ENCODE data around the gene TXNRD1. TPM values are rescaled to one million over a fixed set of nuclear protein-coding genes. Genes with fewer than 3 reads are reported as not detected.

Gene TXNRD1
- polyA plus RNA-seq, 4 donors = 29.3 to 64.2 (median 49.2) TPM

DNA sequence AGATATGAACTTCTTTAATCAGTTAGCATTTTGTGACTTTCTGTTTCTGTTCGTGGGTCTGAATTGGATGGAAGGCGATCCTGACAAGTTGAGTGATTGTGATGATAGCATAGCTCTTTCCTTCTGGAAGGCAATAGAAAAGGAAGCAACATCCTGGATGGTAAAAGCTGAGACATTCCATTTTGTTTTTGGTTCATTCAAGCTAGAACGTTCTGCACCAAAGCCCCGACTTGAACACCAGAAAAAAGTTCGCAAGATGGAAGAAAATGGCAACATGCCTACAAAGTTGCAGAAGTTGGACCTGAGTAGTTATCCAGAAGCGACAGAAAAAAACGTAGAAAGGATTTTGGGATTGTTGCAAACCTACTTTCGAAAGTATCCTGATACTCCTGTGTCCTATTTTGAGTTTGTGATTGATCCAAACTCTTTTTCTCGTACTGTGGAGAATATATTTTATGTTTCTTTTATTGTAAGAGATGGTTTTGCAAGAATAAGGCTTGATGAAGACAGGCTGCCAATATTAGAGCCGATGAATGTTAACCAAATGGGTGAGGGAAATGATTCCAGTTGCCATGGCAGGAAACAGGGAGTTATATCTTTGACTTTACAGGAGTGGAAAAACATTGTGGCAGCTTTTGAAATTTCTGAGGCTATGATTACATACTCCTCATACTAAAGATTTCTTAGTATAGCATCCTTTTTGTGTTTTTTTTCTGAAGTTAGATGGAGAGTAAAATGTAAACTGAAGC lies 88.9 kb downstream of the TXNRD1 start:
- Histone ChIP-seq H3K4me1 (ENCODE audit: control insufficient read depth in 3 of 3, insufficient read depth in 2 of 3, low read depth in 1 of 3, low read length in 2 of 3) (peaks cover 0 to 12% (median 11%) of the 10 kb centered on the region in 3 donors), H3K4me3 (ENCODE audit: low read depth in 1 of 3, low read length in 3 of 3) (peak overlapping the region in 2 of 3 donors; percentile 50 to 61), H3K27me3 (ENCODE audit: control insufficient read depth in 3 of 3, insufficient read depth in 3 of 3, low read length in 3 of 3) (no peaks in the 10 kb centered on the region), H3K36me3 (ENCODE audit: control insufficient read depth in 3 of 3, insufficient read depth in 2 of 3, low read depth in 1 of 3, low read length in 3 of 3) (peaks cover 0 to 3% (median 0%) of the 10 kb centered on the region in 3 donors), H3K27ac (ENCODE audit: low read depth in 1 of 3, low read length in 2 of 3) (peak overlapping the region in 2 of 3 donors; percentile 27 to 88), H3K9me3 (ENCODE audit: control insufficient read depth in 2 of 2, insufficient read depth in 1 of 2, low read depth in 1 of 2, low read length in 1 of 2) (no peaks in the 10 kb centered on the region)
- FAIRE-seq (no peak), DNase-seq (no peak)
- 82 to 84% (median 83%) methylated on average over 10 of the region's 10 CpGs for WGBS, 3 donors

DNA sequence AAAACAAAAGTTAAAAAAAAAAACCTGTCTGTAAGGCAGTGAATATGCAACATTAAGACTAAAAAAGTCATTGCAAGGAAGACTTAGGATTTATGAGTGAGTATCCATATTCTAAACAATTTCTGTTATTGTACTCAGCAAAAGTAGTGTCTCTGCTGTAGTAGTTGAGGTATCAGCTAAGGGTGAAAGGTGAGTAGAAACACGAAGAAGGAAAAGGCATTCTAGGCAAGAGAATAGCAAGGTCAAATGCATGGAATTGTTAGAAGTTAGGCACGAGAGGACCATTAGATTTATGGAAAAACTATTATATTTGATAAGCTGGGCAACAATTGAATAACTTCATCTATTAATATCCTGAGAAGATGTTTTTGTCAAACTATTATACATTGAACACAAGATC lies 89.8 kb downstream of the TXNRD1 start:
- peaks cover 0 to 12% (median 11%) of the 10 kb centered on the region in 3 donors for H3K4me1 ChIP-seq (ENCODE audit: control insufficient read depth in 3 of 3, insufficient read depth in 2 of 3, low read depth in 1 of 3, low read length in 2 of 3)
- H3K4me3 ChIP-seq (ENCODE audit: low read depth in 1 of 3, low read length in 3 of 3) = no peak overlapping the region
- peaks cover 0 to 3% (median 0%) of the 10 kb centered on the region in 3 donors for H3K36me3 ChIP-seq (ENCODE audit: control insufficient read depth in 3 of 3, insufficient read depth in 2 of 3, low read depth in 1 of 3, low read length in 3 of 3)
- WGBS, 3 donors = 80 to 89% (median 88%) methylated on average over 2 of the region's 2 CpGs
- FAIRE-seq = no peak
- no peak overlapping the region for H3K27ac ChIP-seq (ENCODE audit: low read depth in 1 of 3, low read length in 2 of 3)
- no peaks in the 10 kb centered on the region for H3K9me3 ChIP-seq (ENCODE audit: control insufficient read depth in 2 of 2, insufficient read depth in 1 of 2, low read depth in 1 of 2, low read length in 1 of 2)
- H3K27me3 ChIP-seq (ENCODE audit: control insufficient read depth in 3 of 3, insufficient read depth in 3 of 3, low read length in 3 of 3) = no peaks in the 10 kb centered on the region
- DNase-seq = no peak

DNA sequence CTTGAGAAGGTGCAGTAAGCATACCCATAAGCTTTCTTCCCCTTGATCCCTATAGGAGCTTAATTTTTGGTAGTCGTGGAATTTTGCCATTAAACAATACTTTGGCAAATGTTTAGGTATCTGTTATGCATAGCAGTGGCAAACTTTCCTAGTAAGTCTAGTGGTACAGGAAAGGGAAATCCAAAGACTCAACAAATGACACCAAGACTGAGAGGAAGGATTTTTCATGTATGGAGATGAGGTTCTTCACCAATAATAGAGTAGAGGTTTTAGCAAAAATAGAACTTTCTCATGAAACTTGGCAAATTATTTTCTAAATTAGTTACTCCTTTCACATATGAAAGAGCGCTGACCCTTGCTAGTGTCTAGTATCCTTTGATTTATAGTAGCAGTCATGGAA lies 90.8 kb downstream of the TXNRD1 start:
- Histone ChIP-seq H3K9me3 (ENCODE audit: control insufficient read depth in 2 of 2, insufficient read depth in 1 of 2, low read depth in 1 of 2, low read length in 1 of 2) (no peaks in the 10 kb centered on the region), H3K4me3 (ENCODE audit: low read depth in 1 of 3, low read length in 3 of 3) (no peak overlapping the region), H3K4me1 (ENCODE audit: control insufficient read depth in 3 of 3, insufficient read depth in 2 of 3, low read depth in 1 of 3, low read length in 2 of 3) (peaks cover 0 to 12% (median 11%) of the 10 kb centered on the region in 3 donors), H3K36me3 (ENCODE audit: control insufficient read depth in 3 of 3, insufficient read depth in 2 of 3, low read depth in 1 of 3, low read length in 3 of 3) (peaks cover 0 to 5% (median 2%) of the 10 kb centered on the region in 3 donors), H3K27me3 (ENCODE audit: control insufficient read depth in 3 of 3, insufficient read depth in 3 of 3, low read length in 3 of 3) (no peaks in the 10 kb centered on the region), H3K27ac (ENCODE audit: low read depth in 1 of 3, low read length in 2 of 3) (no peak overlapping the region)
- DNase-seq (no peak), FAIRE-seq (no peak)
- WGBS, 3 donors = 81 to 98% (median 95%) methylated on average over 2 of the region's 2 CpGs

DNA sequence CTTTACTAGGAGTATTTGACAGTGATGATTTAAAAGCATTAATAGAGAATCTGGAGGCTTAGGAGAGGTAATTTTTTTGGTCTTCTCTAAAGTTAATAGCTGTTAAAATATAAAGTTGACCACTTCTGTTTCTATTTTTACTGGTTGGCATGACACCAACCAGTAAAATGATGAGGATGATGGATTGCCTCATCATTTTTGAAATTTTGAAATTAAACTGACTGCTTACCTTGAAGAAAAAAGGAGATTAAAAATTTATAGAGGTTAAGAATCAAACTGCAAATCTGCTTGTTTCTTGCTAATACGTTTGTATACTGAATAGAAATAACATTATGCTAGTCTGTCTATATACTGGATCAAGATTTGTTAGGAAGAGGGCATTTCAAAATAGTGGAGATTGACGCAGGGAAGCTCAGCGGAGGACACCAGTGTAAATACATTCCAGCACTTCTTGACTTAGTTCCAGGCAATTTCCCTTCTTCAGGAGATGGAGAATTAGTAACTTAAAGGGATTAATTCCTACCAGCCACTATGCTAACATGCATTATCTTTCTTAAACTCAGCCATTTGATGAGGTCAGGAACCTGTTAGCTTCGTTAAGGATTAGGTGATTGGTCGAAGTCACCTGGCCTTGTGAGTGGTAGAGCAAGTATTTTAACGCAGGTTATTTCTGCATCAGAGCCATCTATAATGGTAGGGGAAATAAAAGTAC lies 91.5 kb downstream of the TXNRD1 start:
- H3K4me1 ChIP-seq (ENCODE audit: control insufficient read depth in 3 of 3, insufficient read depth in 2 of 3, low read depth in 1 of 3, low read length in 2 of 3) = peaks cover 0 to 12% (median 11%) of the 10 kb centered on the region in 3 donors
- no peaks in the 10 kb centered on the region for H3K9me3 ChIP-seq (ENCODE audit: control insufficient read depth in 2 of 2, insufficient read depth in 1 of 2, low read depth in 1 of 2, low read length in 1 of 2)
- H3K27me3 ChIP-seq (ENCODE audit: control insufficient read depth in 3 of 3, insufficient read depth in 3 of 3, low read length in 3 of 3) = no peaks in the 10 kb centered on the region
- no peak for FAIRE-seq
- no peak for DNase-seq
- WGBS, 3 donors = 80 to 82% (median 82%) methylated on average over 6 of the region's 6 CpGs
- no peak overlapping the region for H3K4me3 ChIP-seq (ENCODE audit: low read depth in 1 of 3, low read length in 3 of 3)
- peaks cover 0 to 6% (median 2%) of the 10 kb centered on the region in 3 donors for H3K36me3 ChIP-seq (ENCODE audit: control insufficient read depth in 3 of 3, insufficient read depth in 2 of 3, low read depth in 1 of 3, low read length in 3 of 3)
- no peak overlapping the region for H3K27ac ChIP-seq (ENCODE audit: low read depth in 1 of 3, low read length in 2 of 3)

GRCh38 chr12:104307655-104308000 lies 92.0 kb downstream of the TXNRD1 start:
- H3K4me1 ChIP-seq (ENCODE audit: control insufficient read depth in 3 of 3, insufficient read depth in 2 of 3, low read depth in 1 of 3, low read length in 2 of 3) = peaks cover 0 to 11% (median 10%) of the 10 kb centered on the region in 3 donors
- H3K36me3 ChIP-seq (ENCODE audit: control insufficient read depth in 3 of 3, insufficient read depth in 2 of 3, low read depth in 1 of 3, low read length in 3 of 3) = peaks cover 0 to 8% (median 2%) of the 10 kb centered on the region in 3 donors
- H3K27ac ChIP-seq (ENCODE audit: low read depth in 1 of 3, low read length in 2 of 3) = no peak overlapping the region
- FAIRE-seq (no peak), DNase-seq (no peak)
- H3K27me3 ChIP-seq (ENCODE audit: control insufficient read depth in 3 of 3, insufficient read depth in 3 of 3, low read length in 3 of 3) = no peaks in the 10 kb centered on the region
- no peak overlapping the region for H3K4me3 ChIP-seq (ENCODE audit: low read depth in 1 of 3, low read length in 3 of 3)
- no peaks in the 10 kb centered on the region for H3K9me3 ChIP-seq (ENCODE audit: control insufficient read depth in 2 of 2, insufficient read depth in 1 of 2, low read depth in 1 of 2, low read length in 1 of 2)

- no peaks in the 10 kb centered on the region for H3K9me3 ChIP-seq (ENCODE audit: control insufficient read depth in 2 of 2, insufficient read depth in 1 of 2, low read depth in 1 of 2, low read length in 1 of 2)
- WGBS, 3 donors = 95 to 99% (median 98%) methylated on average over 3 to 4 of the region's 4 CpGs
- no peak for FAIRE-seq
- no peak for DNase-seq
- peaks cover 0 to 2% (median 0%) of the 10 kb centered on the region in 3 donors for H3K4me1 ChIP-seq (ENCODE audit: control insufficient read depth in 3 of 3, insufficient read depth in 2 of 3, low read depth in 1 of 3, low read length in 2 of 3)
- no peak overlapping the region for H3K4me3 ChIP-seq (ENCODE audit: low read depth in 1 of 3, low read length in 3 of 3)
- H3K27ac ChIP-seq (ENCODE audit: low read depth in 1 of 3, low read length in 2 of 3) = no peak overlapping the region
- no peaks in the 10 kb centered on the region for H3K27me3 ChIP-seq (ENCODE audit: control insufficient read depth in 3 of 3, insufficient read depth in 3 of 3, low read length in 3 of 3)
- H3K36me3 ChIP-seq (ENCODE audit: control insufficient read depth in 3 of 3, insufficient read depth in 2 of 3, low read depth in 1 of 3, low read length in 3 of 3) = peaks cover 2 to 10% (median 7%) of the 10 kb centered on the region in 3 donors
Observed at GRCh38 chr12:104309446-104309993, 93.9 kb downstream of the TXNRD1 start.

DNA sequence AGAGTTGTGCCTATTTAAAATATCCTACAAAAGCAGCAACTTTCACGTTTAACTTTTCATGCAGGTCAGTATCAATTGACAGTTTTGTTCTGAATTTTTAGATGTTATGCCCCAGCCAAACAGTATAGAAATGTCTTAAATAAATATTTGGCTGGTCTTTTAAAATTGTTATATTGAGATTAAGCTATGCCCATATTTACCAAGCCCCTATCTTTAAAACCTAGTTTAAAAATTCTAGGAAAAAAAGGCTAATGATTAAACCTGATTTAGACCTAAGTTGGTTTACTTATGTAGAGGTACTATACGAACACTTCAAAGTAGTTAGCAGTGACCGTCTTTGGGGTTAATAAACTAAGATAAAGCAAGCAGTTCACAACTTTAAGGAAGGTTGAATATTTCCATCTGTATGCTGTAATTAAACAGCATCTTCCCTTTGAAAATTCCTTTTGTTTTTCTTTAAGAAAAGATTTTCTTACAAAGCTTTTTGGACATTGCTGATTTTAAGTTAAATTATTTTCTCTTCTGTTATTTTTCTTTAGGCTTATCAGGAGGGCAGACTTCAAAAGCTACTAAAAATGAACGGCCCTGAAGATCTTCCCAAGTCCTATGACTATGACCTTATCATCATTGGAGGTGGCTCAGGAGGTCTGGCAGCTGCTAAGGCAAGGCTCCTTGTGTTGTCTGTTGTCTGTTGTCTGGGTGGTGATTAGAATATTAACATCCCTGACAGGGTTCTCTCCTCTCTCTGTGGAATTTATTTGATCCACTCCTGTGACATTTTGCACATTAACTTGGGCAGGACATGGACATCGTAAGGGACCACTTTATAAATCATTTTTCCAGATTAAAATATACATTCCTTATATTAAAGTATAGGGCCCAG lies 95.4 kb downstream of the TXNRD1 start:
- WGBS, 3 donors = 79 to 85% (median 79%) methylated on average over 5 of the region's 5 CpGs
- Histone ChIP-seq H3K27me3 (ENCODE audit: control insufficient read depth in 3 of 3, insufficient read depth in 3 of 3, low read length in 3 of 3) (no peaks in the 10 kb centered on the region), H3K4me3 (ENCODE audit: low read depth in 1 of 3, low read length in 3 of 3) (no peak overlapping the region), H3K9me3 (ENCODE audit: control insufficient read depth in 2 of 2, insufficient read depth in 1 of 2, low read depth in 1 of 2, low read length in 1 of 2) (no peaks in the 10 kb centered on the region), H3K27ac (ENCODE audit: low read depth in 1 of 3, low read length in 2 of 3) (no peak overlapping the region), H3K36me3 (ENCODE audit: control insufficient read depth in 3 of 3, insufficient read depth in 2 of 3, low read depth in 1 of 3, low read length in 3 of 3) (peaks cover 6 to 15% (median 7%) of the 10 kb centered on the region in 3 donors), H3K4me1 (ENCODE audit: control insufficient read depth in 3 of 3, insufficient read depth in 2 of 3, low read depth in 1 of 3, low read length in 2 of 3) (no peaks in the 10 kb centered on the region)
- FAIRE-seq (no peak), DNase-seq (no peak)

DNA sequence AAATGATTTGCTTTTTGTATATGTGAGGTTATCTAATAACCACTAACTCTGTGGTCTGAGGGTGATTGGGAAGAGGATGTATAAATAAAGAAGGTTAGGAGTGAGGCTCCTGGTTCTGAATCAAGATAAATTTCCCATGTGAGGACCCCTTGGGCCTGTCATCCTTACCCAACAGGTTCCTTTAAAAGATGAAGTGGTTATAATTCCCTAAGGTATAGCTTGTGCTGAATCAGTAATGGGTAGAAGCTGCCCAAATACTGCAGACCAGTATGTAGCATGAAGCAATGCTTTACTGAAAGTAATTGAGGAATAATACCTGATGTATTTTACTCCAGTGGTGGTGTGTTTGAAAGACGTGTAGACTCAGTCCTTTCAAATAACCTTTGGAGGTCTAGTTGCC lies 96.6 kb downstream of the TXNRD1 start:
- no peaks in the 10 kb centered on the region for H3K27me3 ChIP-seq (ENCODE audit: control insufficient read depth in 3 of 3, insufficient read depth in 3 of 3, low read length in 3 of 3)
- H3K9me3 ChIP-seq (ENCODE audit: control insufficient read depth in 2 of 2, insufficient read depth in 1 of 2, low read depth in 1 of 2, low read length in 1 of 2) = no peaks in the 10 kb centered on the region
- FAIRE-seq = no peak
- H3K4me3 ChIP-seq (ENCODE audit: low read depth in 1 of 3, low read length in 3 of 3) = no peak overlapping the region
- H3K4me1 ChIP-seq (ENCODE audit: control insufficient read depth in 3 of 3, insufficient read depth in 2 of 3, low read depth in 1 of 3, low read length in 2 of 3) = no peaks in the 10 kb centered on the region
- H3K36me3 ChIP-seq (ENCODE audit: control insufficient read depth in 3 of 3, insufficient read depth in 2 of 3, low read depth in 1 of 3, low read length in 3 of 3) = peaks cover 6 to 23% (median 7%) of the 10 kb centered on the region in 3 donors
- H3K27ac ChIP-seq (ENCODE audit: low read depth in 1 of 3, low read length in 2 of 3) = no peak overlapping the region
- 91 to 100% (median 95%) methylated on average over 1 of the region's 1 CpG for WGBS, 3 donors
- DNase-seq = no peak
